ENCODE results near the gene C2orf69. TPM values are rescaled to one million over a fixed set of nuclear protein-coding genes. Genes with fewer than 3 reads are reported as not detected.

C2orf69 gene
- total RNA-seq, 2 donors from 2014 or later = 17.8 to 18.1 TPM

DNA sequence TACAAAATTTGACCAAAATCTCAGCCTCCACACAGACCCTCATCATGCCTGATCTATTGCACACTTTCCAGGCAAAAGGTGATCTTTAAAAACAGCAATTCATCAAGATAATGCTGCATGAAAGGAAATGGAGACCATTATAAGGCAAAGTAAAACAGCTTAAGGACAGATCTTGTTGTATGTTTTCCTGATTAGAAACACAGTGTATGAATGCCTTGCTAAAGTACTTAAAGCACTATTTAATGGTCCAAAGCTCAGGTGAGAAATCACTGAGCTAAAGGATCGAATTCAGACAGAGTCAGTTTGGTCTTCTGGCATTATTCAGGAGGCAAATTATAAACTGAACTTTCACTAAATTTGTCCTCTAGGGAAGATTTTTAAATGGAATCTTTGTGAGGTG lies 41.4 kb upstream of the C2orf69 start:
- TF ChIP-seq CTCF (IDR thresholded peaks at IDR 0.05) = no peak
- Histone ChIP-seq H3K9ac (ENCODE audit: low read depth in 2 of 2, low read length in 2 of 2) (no peak overlapping the region), H3K4me3 (no peak overlapping the region), H3K27me3 (no peaks in the 10 kb centered on the region), H3K4me1 (no peaks in the 10 kb centered on the region), H3K9me3 (no peaks in the 10 kb centered on the region), H3K36me3 (no peaks in the 10 kb centered on the region), H3K27ac (no peak overlapping the region)
- DNase-seq = no peak
- intact Hi-C loops (cut with DNase I) = no loop called here

- Histone ChIP-seq H3K9me3 (no peaks in the 10 kb centered on the region), H3K9ac (ENCODE audit: low read depth in 2 of 2, low read length in 2 of 2) (no peak overlapping the region), H3K27ac (no peak overlapping the region), H3K27me3 (no peaks in the 10 kb centered on the region), H3K4me3 (no peak overlapping the region), H3K36me3 (no peaks in the 10 kb centered on the region), H3K4me1 (no peaks in the 10 kb centered on the region)
- intact Hi-C loops (cut with DNase I) = no loop called here
- TF ChIP-seq CTCF (IDR thresholded peaks at IDR 0.05) = no peak
- no peak for DNase-seq
Measured at GRCh38 chr2:199870581-199870980, 40.5 kb upstream of the C2orf69 start.

GRCh38 chr2:199874209-199874608 lies 36.9 kb upstream of the C2orf69 start:
- intact Hi-C loops (cut with DNase I) = no loop called here
- H3K9ac ChIP-seq (ENCODE audit: low read depth in 2 of 2, low read length in 2 of 2) = no peak overlapping the region
- no peaks in the 10 kb centered on the region for H3K27me3 ChIP-seq
- H3K4me3 ChIP-seq = no peak overlapping the region
- H3K4me1 ChIP-seq = no peaks in the 10 kb centered on the region
- DNase-seq = no peak
- H3K36me3 ChIP-seq = no peaks in the 10 kb centered on the region
- no peak for TF ChIP-seq CTCF (IDR thresholded peaks at IDR 0.05)
- no peak overlapping the region for H3K27ac ChIP-seq
- no peaks in the 10 kb centered on the region for H3K9me3 ChIP-seq

DNA sequence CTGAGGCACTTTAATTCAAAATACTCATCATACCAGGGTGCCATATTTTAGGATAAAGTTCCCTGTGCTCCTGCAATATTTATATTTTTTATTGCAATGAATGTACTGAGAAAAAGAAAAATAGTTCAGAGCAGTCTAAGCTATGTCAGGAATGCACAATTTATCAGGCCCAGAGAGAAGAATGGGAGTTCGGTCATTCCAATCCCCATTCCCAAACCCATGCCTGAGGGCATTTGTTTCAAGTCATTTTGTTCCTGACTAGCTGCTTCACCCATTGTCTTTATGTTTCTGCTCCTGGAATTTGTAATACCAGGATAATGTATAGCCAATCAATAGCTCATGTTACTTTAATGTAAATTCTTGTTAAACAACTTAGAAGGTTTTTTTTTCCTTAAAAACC lies 35.7 kb upstream of the C2orf69 start:
- no peaks in the 10 kb centered on the region for H3K4me1 ChIP-seq
- intact Hi-C loops (cut with DNase I) = no loop called here
- no peak for TF ChIP-seq CTCF (IDR thresholded peaks at IDR 0.05)
- no peak overlapping the region for H3K4me3 ChIP-seq
- no peaks in the 10 kb centered on the region for H3K27me3 ChIP-seq
- H3K9ac ChIP-seq (ENCODE audit: low read depth in 2 of 2, low read length in 2 of 2) = no peak overlapping the region
- H3K27ac ChIP-seq = no peak overlapping the region
- H3K9me3 ChIP-seq = no peaks in the 10 kb centered on the region
- H3K36me3 ChIP-seq = no peaks in the 10 kb centered on the region
- DNase-seq = no peak

GRCh38 chr2:199882667-199883066 lies 28.4 kb upstream of the C2orf69 start:
- Histone ChIP-seq H3K4me3 (no peak overlapping the region), H3K27me3 (no peaks in the 10 kb centered on the region), H3K9me3 (no peaks in the 10 kb centered on the region), H3K4me1 (no peaks in the 10 kb centered on the region), H3K27ac (no peak overlapping the region), H3K36me3 (no peaks in the 10 kb centered on the region), H3K9ac (ENCODE audit: low read depth in 2 of 2, low read length in 2 of 2) (no peak overlapping the region)
- TF ChIP-seq CTCF (IDR thresholded peaks at IDR 0.05) = no peak
- DNase-seq = no peak
- intact Hi-C loops (cut with DNase I) = no loop called here

Data from colonic mucosa (tissue), 4 donors.